GM11168 (cell line): ENCODE measurements around the gene LHFPL3.
"Not testable (repeated sequence)": the region's sequence is repeated elsewhere in the genome, so short reads cannot be mapped to it uniquely, and the experiment has no call there.

Experiments used
- in situ Hi-C: fragments of 300-500 bp; cut with MboI; formaldehyde crosslinking; loops from one replicate; pipeline ENCODE4 v1.12.0; 2022; ENCODE audit warnings: low sequenced_read_pairs; ENCODE audit not compliant: unreplicated experiment

LHFPL3 gene

GRCh38 chr7:104328296-104328969 lies at the start of gene LHFPL3:
TSS of gene LHFPL3 (plus strand) at chr7:104328603.
- in situ Hi-C loops = no loop called here

GRCh38 chr7:104281685-104282084 lies 46.7 kb upstream of the LHFPL3 start:
- in situ Hi-C loops = not testable (repeated sequence)

DNA sequence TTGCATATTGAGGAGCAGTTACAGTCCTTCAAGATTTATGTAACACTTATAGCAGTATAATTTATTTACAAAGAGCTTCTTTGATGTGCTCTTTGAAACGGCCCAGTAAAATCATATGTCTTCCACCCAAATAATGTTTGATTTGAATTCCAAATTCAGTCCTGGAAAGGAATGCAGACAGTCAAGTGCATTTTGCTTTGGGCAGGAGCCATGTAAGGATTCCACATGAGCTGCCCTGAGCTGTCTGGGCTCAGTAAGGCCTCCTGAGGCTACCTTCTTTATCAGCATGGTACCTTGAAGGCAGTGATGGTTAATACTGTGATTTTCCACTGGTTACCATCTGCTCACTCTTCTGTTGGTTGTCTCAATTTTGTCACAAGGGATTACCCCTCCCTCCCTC lies 41.6 kb upstream of the LHFPL3 start:
- in situ Hi-C loops = no loop called here

- in situ Hi-C loops = no loop called here
Measured at GRCh38 chr7:104288137-104288536, 40.3 kb upstream of the LHFPL3 start.

DNA sequence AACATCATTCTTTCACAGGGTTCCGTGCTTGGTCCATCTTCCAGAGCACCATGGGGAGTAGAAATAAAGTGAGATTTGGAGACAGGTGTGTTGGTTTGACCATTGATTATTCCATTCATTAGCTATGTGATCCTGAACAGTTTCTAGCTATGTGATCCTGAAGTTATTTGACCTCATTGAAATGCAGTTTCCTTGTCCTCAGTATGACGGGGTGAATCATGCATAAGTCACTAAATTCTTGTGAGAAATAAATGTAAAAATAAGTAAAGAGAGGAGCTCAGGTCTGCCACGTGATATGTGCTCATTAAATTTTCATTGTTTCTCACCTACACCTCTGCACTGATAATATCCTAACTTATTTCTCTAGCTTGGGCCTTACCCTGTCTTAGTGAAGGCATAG lies 34.1 kb upstream of the LHFPL3 start:
- in situ Hi-C loops = no loop called here

GRCh38 chr7:104296266-104296665 lies 32.1 kb upstream of the LHFPL3 start:
- in situ Hi-C loops = no loop called here

DNA sequence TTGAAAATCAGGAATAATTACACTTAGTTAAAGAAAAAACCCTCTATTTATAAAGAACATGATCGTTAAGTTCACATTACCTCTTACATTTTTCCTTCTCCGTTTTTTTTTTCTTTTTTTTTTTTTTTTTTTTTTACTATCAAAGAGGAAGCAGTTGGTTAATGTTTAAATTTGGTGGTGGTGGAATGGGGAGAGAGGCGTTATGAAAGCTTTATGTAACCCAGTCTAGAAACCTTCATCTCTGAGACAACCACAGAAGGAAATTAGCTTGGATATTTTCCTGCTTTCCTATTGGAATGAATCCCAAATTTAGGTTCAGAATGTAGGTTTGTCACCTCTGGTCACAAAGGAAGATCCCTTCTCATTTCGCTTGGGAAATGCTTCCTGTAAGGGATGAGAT lies 31.5 kb upstream of the LHFPL3 start:
- in situ Hi-C loops = no loop called here

- in situ Hi-C loops = no loop called here
Measured at GRCh38 chr7:104299323-104299722, 29.1 kb upstream of the LHFPL3 start.

DNA sequence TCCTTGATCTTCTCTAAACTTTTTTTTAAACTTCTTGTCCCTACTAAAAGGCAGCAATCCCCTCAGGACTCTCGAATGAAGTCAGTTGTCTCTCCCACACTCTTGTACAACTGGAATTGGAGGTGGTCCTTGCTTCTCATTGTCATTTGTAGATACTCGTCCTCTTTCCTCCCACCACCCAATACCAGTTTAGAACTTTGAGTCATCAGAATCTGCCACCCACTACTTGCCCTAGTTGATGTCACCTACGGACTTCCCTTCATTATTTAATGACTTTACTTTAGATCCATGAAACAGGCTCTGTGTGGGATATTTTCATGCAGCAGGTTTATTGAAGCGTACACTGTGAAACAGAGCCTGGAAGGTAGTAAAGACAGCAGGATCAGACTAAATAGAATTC lies 28.6 kb upstream of the LHFPL3 start:
- in situ Hi-C loops = no loop called here

- in situ Hi-C loops = no loop called here
Measured at GRCh38 chr7:104306793-104307192, 21.6 kb upstream of the LHFPL3 start.

DNA sequence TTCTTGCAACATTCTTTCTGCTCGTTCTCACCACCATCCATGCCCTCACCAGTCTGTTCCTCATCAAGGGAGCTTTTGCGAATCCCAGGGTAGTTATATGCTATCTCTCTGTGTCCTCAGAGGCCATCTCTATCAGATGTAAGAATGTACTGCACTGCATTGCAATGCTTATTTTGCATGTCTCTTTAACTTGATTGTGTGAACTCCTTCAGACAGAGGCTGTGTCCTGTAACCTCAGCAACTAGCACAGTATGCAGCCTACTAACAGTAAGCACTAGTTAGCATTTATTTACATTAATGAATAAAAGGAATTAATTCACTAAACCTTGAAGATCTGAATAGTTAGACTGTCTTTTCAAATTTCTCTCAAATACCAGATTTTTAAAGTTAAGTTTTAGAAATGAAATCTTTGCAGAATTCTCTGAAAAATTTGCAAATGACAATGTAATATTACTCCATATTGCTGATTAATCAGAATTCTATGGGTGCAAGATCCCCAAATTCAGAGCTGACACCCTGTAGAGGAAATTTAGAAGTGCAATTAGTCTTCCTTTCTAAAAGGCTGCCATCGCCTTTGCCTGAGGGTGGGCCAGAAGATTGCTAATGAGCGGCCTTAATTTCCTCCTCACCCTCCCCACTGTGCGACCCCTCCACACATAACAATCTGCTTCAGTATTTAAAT lies 10.3 kb upstream of the LHFPL3 start:
- in situ Hi-C loops = no loop called here

DNA sequence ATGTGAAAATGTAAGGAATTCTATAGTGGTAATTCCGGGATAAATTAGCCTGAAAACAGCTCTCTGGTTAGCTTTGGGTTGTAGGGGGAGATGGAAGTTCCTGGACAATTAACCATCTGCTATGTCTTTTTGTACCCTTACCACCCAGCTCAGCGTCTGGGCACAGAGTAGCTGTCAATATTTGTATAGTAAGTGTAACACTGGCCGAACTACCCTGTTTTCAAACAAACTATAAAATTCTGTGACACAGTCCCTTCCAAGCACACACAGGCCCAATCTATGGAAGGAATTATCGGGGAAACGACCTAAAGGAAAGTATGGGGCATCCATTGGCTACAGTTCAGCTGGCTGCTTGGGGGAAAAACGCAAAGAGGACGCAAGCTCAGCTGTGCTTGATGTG lies 869 bp upstream of the LHFPL3 start:
- in situ Hi-C loops = no loop called here

DNA sequence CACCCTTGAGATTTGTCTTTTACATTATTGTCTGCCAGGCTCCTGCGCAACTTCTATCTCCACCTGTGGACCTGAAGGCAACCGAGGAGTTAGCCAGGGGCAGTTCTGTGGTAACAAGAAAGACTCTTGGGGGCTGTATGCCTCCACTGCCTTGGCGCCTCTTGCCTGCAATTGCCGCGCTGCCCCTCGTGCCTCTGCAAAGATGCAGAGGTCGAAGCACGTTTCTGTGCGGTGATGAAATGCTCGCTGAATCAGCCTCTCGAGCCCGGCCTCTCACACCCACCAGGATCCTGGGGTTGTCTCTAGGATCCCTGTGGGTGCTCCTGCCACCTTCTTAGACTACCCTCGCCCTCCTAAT lies 486 bp upstream of the LHFPL3 start:
- in situ Hi-C loops = no loop called here

DNA sequence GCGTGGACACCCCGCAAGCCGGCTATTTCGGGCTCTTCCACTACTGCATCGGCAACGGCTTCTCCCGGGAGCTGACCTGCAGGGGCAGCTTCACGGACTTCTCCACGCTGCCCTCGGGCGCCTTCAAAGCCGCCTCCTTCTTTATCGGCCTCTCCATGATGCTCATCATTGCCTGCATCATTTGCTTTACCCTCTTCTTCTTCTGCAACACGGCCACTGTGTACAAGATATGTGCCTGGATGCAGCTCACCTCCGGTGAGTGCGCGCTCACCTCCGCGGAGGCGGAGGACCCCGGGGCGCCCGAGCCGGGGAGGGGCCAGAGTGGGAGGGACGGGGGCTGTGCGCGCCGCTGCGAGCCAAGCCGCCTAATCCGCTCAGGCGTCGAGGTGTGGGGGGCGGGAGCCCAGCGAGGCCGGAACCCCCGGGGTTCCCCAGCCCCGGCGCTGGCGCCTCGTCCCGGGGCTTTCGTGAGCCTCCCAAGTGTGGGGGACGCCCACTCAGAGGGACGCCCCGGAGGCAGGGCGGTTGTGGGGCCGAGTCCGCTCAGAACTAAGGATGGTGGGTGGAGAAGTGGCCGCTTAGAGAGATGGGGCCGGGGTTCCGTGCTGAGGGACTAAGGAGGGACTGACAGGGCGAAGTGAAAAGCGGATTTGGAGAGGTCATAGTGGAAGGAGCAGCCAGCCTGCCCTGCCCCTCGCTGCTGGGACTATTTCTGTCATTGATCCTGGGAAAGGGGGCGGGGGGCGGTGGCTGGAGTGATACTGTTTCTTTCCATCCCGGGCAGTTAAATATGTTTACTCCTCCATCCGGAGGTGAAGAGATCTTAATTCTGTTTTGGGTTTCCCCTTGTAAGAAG lies 795 bp downstream of the LHFPL3 start:
- in situ Hi-C loops = no loop called here

DNA sequence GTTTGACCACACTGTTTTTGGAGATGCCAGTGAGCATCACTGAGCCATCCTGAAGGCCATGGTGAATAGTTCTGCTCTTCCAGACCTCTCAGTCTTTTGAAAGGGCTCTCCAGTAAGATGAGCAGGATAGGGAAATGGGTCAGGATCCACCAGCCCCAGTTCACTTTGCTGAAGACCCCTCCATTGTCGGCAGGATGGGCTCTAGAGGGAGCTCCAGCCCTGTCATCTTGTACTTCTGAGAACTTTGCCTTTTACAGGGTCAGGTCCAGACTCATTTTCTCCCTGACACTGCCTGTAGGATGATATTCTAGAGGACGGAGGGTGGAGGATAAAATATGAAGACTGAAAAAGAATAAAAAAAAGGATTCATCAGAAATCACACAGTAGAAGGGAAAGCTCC lies 13.1 kb downstream of the LHFPL3 start:
- in situ Hi-C loops = no loop called here

DNA sequence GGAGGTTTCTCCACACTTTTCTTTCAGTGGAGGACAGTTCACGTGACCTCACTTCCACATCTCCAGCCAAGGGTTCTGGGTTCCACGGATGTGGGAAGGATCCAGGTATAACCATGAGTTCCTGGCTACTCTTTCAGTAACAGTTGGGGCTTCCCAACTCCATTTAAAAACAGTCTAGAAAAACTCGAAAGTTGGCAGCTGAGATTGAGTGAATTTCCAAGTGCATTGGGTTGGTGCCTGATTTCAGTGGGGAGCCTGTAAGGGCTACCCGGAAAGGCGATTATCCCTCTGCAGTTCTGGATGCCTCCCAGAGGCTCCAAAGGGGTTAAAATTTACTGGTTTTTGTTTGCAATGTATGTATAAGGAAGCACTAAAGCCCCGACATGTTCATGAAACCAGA lies 24.3 kb downstream of the LHFPL3 start:
- in situ Hi-C loops = no loop called here

GRCh38 chr7:104357166-104357565 lies 28.8 kb downstream of the LHFPL3 start:
- in situ Hi-C loops = no loop called here

GRCh38 chr7:104358446-104359132 lies 30.2 kb downstream of the LHFPL3 start:
- in situ Hi-C loops = no loop called here

- in situ Hi-C loops = no loop called here
Measured at GRCh38 chr7:104362756-104363155, 34.4 kb downstream of the LHFPL3 start.

- in situ Hi-C loops = no loop called here
Measured at GRCh38 chr7:104363355-104363754, 35.0 kb downstream of the LHFPL3 start.

DNA sequence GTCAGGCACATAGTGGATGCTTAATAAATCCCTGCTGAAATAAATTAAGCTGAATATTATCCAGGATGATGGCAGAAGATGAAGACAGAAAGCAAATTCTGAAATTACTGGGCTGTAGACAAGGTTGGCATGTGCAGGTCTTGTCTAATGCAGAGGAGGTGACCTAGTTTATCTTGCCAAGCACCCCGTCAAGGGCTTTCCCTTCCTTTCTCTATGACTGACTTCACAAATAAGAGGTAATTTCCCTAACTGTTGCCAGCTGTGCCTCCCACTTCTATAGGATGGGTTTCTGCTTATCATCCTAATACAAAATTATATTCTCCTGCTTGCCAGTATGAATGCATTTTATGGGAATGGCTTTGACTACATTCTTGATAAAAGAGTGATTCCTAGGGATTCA lies 38.0 kb downstream of the LHFPL3 start:
- in situ Hi-C loops = no loop called here
